ENCODE measurements around the gene OLA1.

OLA1 gene

GRCh38 chr2:174066871-174067270 is 181.5 kb downstream of the OLA1 start:
- FAIRE-seq (no peak), DNase-seq (ENCODE audit: insufficient read length, low spot score) (no peak)
- no peak for TF ChIP-seq POLR2A (IDR thresholded peaks at IDR 0.05; ENCODE audit: low read depth, low read length)

- FAIRE-seq (no peak), DNase-seq (ENCODE audit: insufficient read length, low spot score) (no peak)
- no peak for TF ChIP-seq POLR2A (IDR thresholded peaks at IDR 0.05; ENCODE audit: low read depth, low read length)
Measured at GRCh38 chr2:174063492-174064092, 184.7 kb downstream of the OLA1 start.

- DNase-seq (ENCODE audit: insufficient read length, low spot score) = no peak
- no peak for TF ChIP-seq POLR2A (IDR thresholded peaks at IDR 0.05; ENCODE audit: low read depth, low read length)
- FAIRE-seq = no peak
Measured at GRCh38 chr2:174062934-174063333, 185.4 kb downstream of the OLA1 start.

- no peak for DNase-seq (ENCODE audit: insufficient read length, low spot score)
- FAIRE-seq = peak; percentile 57
- no peak for TF ChIP-seq POLR2A (IDR thresholded peaks at IDR 0.05; ENCODE audit: low read depth, low read length)
Measured at GRCh38 chr2:174059884-174060244, 188.5 kb downstream of the OLA1 start.

GRCh38 chr2:174059178-174059883 is 189.0 kb downstream of the OLA1 start:
- no peak for TF ChIP-seq POLR2A (IDR thresholded peaks at IDR 0.05; ENCODE audit: low read depth, low read length)
- no peak for DNase-seq (ENCODE audit: insufficient read length, low spot score)
- no peak for FAIRE-seq

GRCh38 chr2:174058456-174058855 is 189.9 kb downstream of the OLA1 start:
- FAIRE-seq (no peak), DNase-seq (ENCODE audit: insufficient read length, low spot score) (no peak)

GRCh38 chr2:174058026-174058425 is 190.3 kb downstream of the OLA1 start:
- DNase-seq (ENCODE audit: insufficient read length, low spot score) (no peak), FAIRE-seq (no peak)

More at GRCh38 chr2:174058456-174058855, 189.9 kb downstream of the OLA1 start:
- TF ChIP-seq POLR2A (IDR thresholded peaks at IDR 0.05; ENCODE audit: low read depth, low read length) = no peak

DNA sequence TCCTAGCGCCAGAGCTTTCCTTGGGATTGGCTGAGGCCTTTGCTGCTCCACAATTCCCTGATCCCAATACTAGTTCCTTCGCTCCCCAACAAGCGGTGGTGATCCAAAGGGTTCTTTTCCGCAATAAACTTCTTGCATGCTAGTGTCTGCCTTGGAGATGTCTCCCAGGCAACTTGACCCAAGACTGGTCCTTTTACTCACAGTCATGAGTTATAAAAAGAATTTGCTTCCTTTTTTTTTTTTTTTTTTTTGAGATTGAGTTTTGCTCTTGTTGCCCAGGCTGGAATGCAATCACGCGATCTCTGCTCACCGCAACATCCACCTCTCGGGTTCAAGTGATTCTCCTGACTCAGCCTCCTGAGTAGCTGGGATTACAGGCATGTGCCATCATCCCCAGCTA is 193.4 kb downstream of the OLA1 start:
- FAIRE-seq (no peak), DNase-seq (ENCODE audit: insufficient read length, low spot score) (no peak)
- TF ChIP-seq POLR2A (IDR thresholded peaks at IDR 0.05; ENCODE audit: low read depth, low read length) = no peak

More at GRCh38 chr2:174058026-174058425, 190.3 kb downstream of the OLA1 start:
- no peak for TF ChIP-seq POLR2A (IDR thresholded peaks at IDR 0.05; ENCODE audit: low read depth, low read length)

GRCh38 chr2:174053355-174054151 is 194.8 kb downstream of the OLA1 start:
- FAIRE-seq = no peak
- TF ChIP-seq POLR2A (IDR thresholded peaks at IDR 0.05; ENCODE audit: low read depth, low read length) = no peak
- DNase-seq (ENCODE audit: insufficient read length, low spot score) = no peak

- DNase-seq (ENCODE audit: insufficient read length, low spot score) (no peak), FAIRE-seq (no peak)
- no peak for TF ChIP-seq POLR2A (IDR thresholded peaks at IDR 0.05; ENCODE audit: low read depth, low read length)
Measured at GRCh38 chr2:174052584-174052976, 195.8 kb downstream of the OLA1 start.

- no peak for TF ChIP-seq POLR2A (IDR thresholded peaks at IDR 0.05; ENCODE audit: low read depth, low read length)
- FAIRE-seq = peak; percentile 38
- DNase-seq (ENCODE audit: insufficient read length, low spot score) = peak; percentile 62
Measured at GRCh38 chr2:174051741-174052583, 196.4 kb downstream of the OLA1 start.

- no peak for TF ChIP-seq POLR2A (IDR thresholded peaks at IDR 0.05; ENCODE audit: low read depth, low read length)
- no peak for DNase-seq (ENCODE audit: insufficient read length, low spot score)
- no peak for FAIRE-seq
Measured at GRCh38 chr2:174051068-174051467, 197.3 kb downstream of the OLA1 start.

- no peak for TF ChIP-seq POLR2A (IDR thresholded peaks at IDR 0.05; ENCODE audit: low read depth, low read length)
- no peak for DNase-seq (ENCODE audit: insufficient read length, low spot score)
- no peak for FAIRE-seq
Measured at GRCh38 chr2:174049895-174050294, 198.4 kb downstream of the OLA1 start.

- TF ChIP-seq POLR2A (IDR thresholded peaks at IDR 0.05; ENCODE audit: low read depth, low read length) = no peak
- DNase-seq (ENCODE audit: insufficient read length, low spot score) (no peak), FAIRE-seq (no peak)
Measured at GRCh38 chr2:174048243-174048642, 200.1 kb downstream of the OLA1 start.

Data from H54 (cell line).